Peyer's patch (tissue), 4 donors: ENCODE data around the gene TFF2. TPM values are rescaled to one million over a fixed set of nuclear protein-coding genes. Genes with fewer than 3 reads are reported as not detected.
A peak's percentile ranks its signal among the peaks of the same experiment; 100 is the strongest.

ENCODE experiments used
- DNase-seq, 3 donors: peaks; one replicate each; pipeline ENCODE4 v3.0.0-alpha.2; 2017 to 2019
- H3K27ac ChIP-seq, 4 donors: fragments of 200-600 bp; sonication (generic); one replicate each; pipeline ENCODE4 v1.5.1; 2016 to 2019
- H3K27me3 ChIP-seq, 2 donors: fragments of 200-600 bp; sonication (generic); one replicate each; pipeline ENCODE4 v1.5.1; 2019
- H3K36me3 ChIP-seq, 3 donors: fragments of 200-600 bp; sonication (generic); one replicate each; pipeline ENCODE4 v1.5.1; 2016 to 2019
- H3K4me1 ChIP-seq, 4 donors: fragments of 200-600 bp; sonication (generic); one replicate each; pipeline ENCODE4 v1.5.1; 2016 to 2019
- H3K4me3 ChIP-seq, 4 donors: fragments of 200-600 bp; sonication (generic); 1 replicate in 3 of 4; 2 replicates in 1 of 4; pipeline ENCODE4 v1.5.1; 2016 to 2019; ENCODE audit warnings: mild to moderate bottlenecking in 1 of 4
- H3K9me3 ChIP-seq, 4 donors: fragments of 200-600 bp; sonication (generic); one replicate each; pipeline ENCODE4 v1.5.1; 2016 to 2019; ENCODE audit warnings: mild to moderate bottlenecking in 1 of 4
- CTCF ChIP-seq, 6 experiments: fragments of 450-650 bp in 4 of 6; fragments of 200-600 bp in 2 of 6; sonication (generic) in 1 of 6; IDR thresholded peaks; one replicate each; pipeline ENCODE4 v1.5.1; 2017 to 2019; ENCODE audit warnings: antibody characterized with exemption in 6 of 6, mild to moderate bottlenecking in 3 of 6, moderate library complexity in 1 of 6
- POLR2A ChIP-seq, 2 donors: fragments of 450-650 bp; IDR thresholded peaks; one replicate each; pipeline ENCODE4 v1.5.1; 2017; ENCODE audit warnings: antibody characterized with exemption in 2 of 2, mild to moderate bottlenecking in 2 of 2, moderate library complexity in 2 of 2
- total RNA-seq, 4 donors: library from RNA; depleted of rRNA; stranded (reverse); fragments of >200 nt; gene quantifications; one replicate each; pipeline ENCODE4 v1.1.0, GENCODE V29; 2016

The TFF2 gene
- total RNA-seq, 4 donors from 2014 or later = 6.7 TPM; not detected in 3

GRCh38 chr21:42302794-42303193 is 48.0 kb downstream of the TFF2 start:
- H3K4me1 ChIP-seq = no peaks in the 10 kb centered on the region
- no peak for TF ChIP-seq CTCF (IDR thresholded peaks at IDR 0.05)
- TF ChIP-seq POLR2A (IDR thresholded peaks at IDR 0.05) = no peak
- no peaks in the 10 kb centered on the region for H3K27me3 ChIP-seq
- H3K4me3 ChIP-seq = no peak overlapping the region
- H3K36me3 ChIP-seq = no peaks in the 10 kb centered on the region
- peak in 1 of 3 donors; percentile 22 for DNase-seq
- no peaks in the 10 kb centered on the region for H3K9me3 ChIP-seq
- no peak overlapping the region for H3K27ac ChIP-seq

- peak in 1 of 3 donors; percentile 40 for DNase-seq
- no peaks in the 10 kb centered on the region for H3K27me3 ChIP-seq
- peaks cover 0 to 4% (median 0%) of the 10 kb centered on the region in 3 donors for H3K36me3 ChIP-seq
- no peak overlapping the region for H3K27ac ChIP-seq
- TF ChIP-seq POLR2A (IDR thresholded peaks at IDR 0.05) = no peak
- no peak for TF ChIP-seq CTCF (IDR thresholded peaks at IDR 0.05)
- H3K4me3 ChIP-seq = no peak overlapping the region
- no peaks in the 10 kb centered on the region for H3K4me1 ChIP-seq
- H3K9me3 ChIP-seq = no peaks in the 10 kb centered on the region
Measured at GRCh38 chr21:42302076-42302650, 48.6 kb downstream of the TFF2 start.

GRCh38 chr21:42301371-42302075 is 49.3 kb downstream of the TFF2 start:
- peaks cover 0 to 4% (median 0%) of the 10 kb centered on the region in 3 donors for H3K36me3 ChIP-seq
- TF ChIP-seq CTCF (IDR thresholded peaks at IDR 0.05) = no peak
- no peak for TF ChIP-seq POLR2A (IDR thresholded peaks at IDR 0.05)
- no peaks in the 10 kb centered on the region for H3K9me3 ChIP-seq
- H3K27ac ChIP-seq = peak overlapping the region in 1 of 4 donors; percentile 4
- no peaks in the 10 kb centered on the region for H3K4me1 ChIP-seq
- DNase-seq = peak in 1 of 3 donors; percentile 48
- no peak overlapping the region for H3K4me3 ChIP-seq
- no peaks in the 10 kb centered on the region for H3K27me3 ChIP-seq

- Histone ChIP-seq H3K4me3 (no peak overlapping the region), H3K9me3 (no peaks in the 10 kb centered on the region), H3K4me1 (no peaks in the 10 kb centered on the region), H3K27me3 (no peaks in the 10 kb centered on the region), H3K27ac (no peak overlapping the region), H3K36me3 (peaks cover 0 to 4% (median 0%) of the 10 kb centered on the region in 3 donors)
- TF ChIP-seq POLR2A (IDR thresholded peaks at IDR 0.05) (no peak), CTCF (IDR thresholded peaks at IDR 0.05) (no peak)
- peak in 1 of 3 donors; percentile 43 for DNase-seq
Measured at GRCh38 chr21:42300956-42301355, 49.8 kb downstream of the TFF2 start.

GRCh38 chr21:42300045-42300583 is 50.7 kb downstream of the TFF2 start:
- TF ChIP-seq CTCF (IDR thresholded peaks at IDR 0.05) = no peak
- no peak for TF ChIP-seq POLR2A (IDR thresholded peaks at IDR 0.05)
- Histone ChIP-seq H3K36me3 (peaks cover 0 to 4% (median 0%) of the 10 kb centered on the region in 3 donors), H3K27ac (no peak overlapping the region), H3K9me3 (no peaks in the 10 kb centered on the region), H3K27me3 (no peaks in the 10 kb centered on the region), H3K4me1 (no peaks in the 10 kb centered on the region), H3K4me3 (no peak overlapping the region)
- no peak for DNase-seq
